ENCODE measurements around the gene AFF3. TPM values are rescaled to one million over a fixed set of nuclear protein-coding genes. Genes with fewer than 3 reads are reported as not detected.

Gene AFF3
- total and polyA plus RNA-seq, 10 of the 15 experiments (the other 5 are each of a cell fraction or from before 2014, with no cell fraction given) = 0.26 to 5.5 (median 3.0) TPM

DNA sequence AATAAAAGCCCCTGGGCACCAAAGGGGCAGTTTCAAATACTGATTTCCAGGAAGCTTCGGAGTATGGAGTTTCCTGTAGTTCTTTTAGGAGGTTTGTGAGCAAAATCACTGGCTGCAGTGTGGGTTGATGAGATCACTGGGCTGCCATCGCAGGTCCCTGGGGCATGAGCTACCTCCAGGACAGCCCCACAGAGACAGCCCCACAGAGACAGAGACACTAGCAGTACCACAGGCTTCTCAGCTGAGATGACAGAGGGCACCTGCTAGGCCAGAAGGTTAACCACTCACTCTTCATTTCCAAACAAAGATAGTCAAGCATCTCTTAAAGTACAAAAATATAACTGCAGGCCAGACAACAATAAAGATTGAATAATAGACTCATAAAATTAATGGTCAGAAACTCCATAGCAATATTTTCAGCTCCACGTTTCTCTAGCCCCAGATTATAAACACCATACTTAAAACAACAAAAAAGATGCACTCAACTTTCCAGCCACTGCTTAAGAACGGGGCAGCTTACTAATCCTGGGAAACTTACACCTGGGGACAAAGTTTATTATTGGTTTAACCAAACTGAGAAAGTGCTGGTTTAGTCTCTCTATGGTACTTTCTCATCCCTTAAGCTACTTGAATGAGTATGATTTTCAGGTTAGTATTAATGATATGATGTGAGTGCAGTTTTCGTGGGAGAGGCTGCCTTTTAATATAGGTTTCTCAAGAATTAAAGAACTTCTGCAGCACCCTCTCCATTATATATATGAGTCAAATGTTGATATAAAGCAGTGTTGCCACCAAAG is 11.6 kb downstream of the AFF3 start (continued):
- TF ChIP-seq RUNX3 (IDR thresholded peaks at IDR 0.05; ENCODE audit: low read length) = peak; percentile 68; the same call in 1 of the 2 replicates
- no peak for TF ChIP-seq WRNIP1 (IDR thresholded peaks at IDR 0.05; ENCODE audit: borderline replicate concordance, low read depth, low read length)
- TF ChIP-seq ZNF384 (IDR thresholded peaks at IDR 0.05; ENCODE audit: borderline replicate concordance, low read depth, low read length) = no peak

- no peak for FAIRE-seq
- CTCF ChIA-PET = no interaction called here
- H3K79me2 ChIP-seq (ENCODE audit: control insufficient read depth, insufficient read depth, low read length) = no peaks in the 10 kb centered on the region
- no peak for TF ChIP-seq PRDM15 (CRISPR knock-in tag; IDR thresholded peaks at IDR 0.05)
- no peak for TF ChIP-seq BHLHE40 (IDR thresholded peaks at IDR 0.05; ENCODE audit: borderline replicate concordance in 1 of 2, low read depth in 2 of 2, low read length in 1 of 2)
- TF ChIP-seq CREM (IDR thresholded peaks at IDR 0.05; ENCODE audit: low read depth) = no peak
- TF ChIP-seq SREBF2 (IDR thresholded peaks at IDR 0.05; ENCODE audit: low read length) = no peak
- no peak for TF ChIP-seq TBL1XR1 (IDR thresholded peaks at IDR 0.05; ENCODE audit: low read depth, low read length)
- TF ChIP-seq SIX5 (IDR thresholded peaks at IDR 0.05; ENCODE audit: low read depth, low read length, severe bottlenecking) = no peak
- no peak for TF ChIP-seq HDAC6 (IDR thresholded peaks at IDR 0.05; ENCODE audit: unreplicated experiment)
- no peak for TF ChIP-seq RAD51 (IDR thresholded peaks at IDR 0.05)
- no peak for TF ChIP-seq SPI1 (IDR thresholded peaks at IDR 0.05; ENCODE audit: borderline replicate concordance, insufficient read depth, low read depth, low read length)
- TF ChIP-seq ASH2L (IDR thresholded peaks at IDR 0.05; ENCODE audit: borderline replicate concordance, low read depth) = no peak
- TF ChIP-seq, protein P1, sequence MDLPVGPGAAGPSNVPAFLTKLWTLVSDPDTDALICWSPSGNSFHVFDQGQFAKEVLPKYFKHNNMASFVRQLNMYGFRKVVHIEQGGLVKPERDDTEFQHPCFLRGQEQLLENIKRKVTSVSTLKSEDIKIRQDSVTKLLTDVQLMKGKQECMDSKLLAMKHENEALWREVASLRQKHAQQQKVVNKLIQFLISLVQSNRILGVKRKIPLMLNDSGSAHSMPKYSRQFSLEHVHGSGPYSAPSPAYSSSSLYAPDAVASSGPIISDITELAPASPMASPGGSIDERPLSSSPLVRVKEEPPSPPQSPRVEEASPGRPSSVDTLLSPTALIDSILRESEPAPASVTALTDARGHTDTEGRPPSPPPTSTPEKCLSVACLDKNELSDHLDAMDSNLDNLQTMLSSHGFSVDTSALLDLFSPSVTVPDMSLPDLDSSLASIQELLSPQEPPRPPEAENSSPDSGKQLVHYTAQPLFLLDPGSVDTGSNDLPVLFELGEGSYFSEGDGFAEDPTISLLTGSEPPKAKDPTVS (IDR thresholded peaks at IDR 0.05; ENCODE audit: low read depth, low read length) = no peak
- TF ChIP-seq PAX5 (IDR thresholded peaks at IDR 0.05; ENCODE audit: borderline replicate concordance, low read depth, low read length) = no peak
- no peak for TF ChIP-seq CHD4 (IDR thresholded peaks at IDR 0.05)
- TF ChIP-seq MYB (IDR thresholded peaks at IDR 0.05; ENCODE audit: borderline replicate concordance, low read depth, low read length) = no peak
- TF ChIP-seq NR2F1 (conservative IDR thresholded peaks at IDR 0.05) = no peak
- no peak for TF ChIP-seq IKZF1 (conservative IDR thresholded peaks at IDR 0.05)
These were observed 15.4 kb downstream of the AFF3 start for GRCh38 chr2:100126897-100127401.

More at GRCh38 chr2:100126897-100127401, 15.4 kb downstream of the AFF3 start:
- H3K9me3 ChIP-seq (replicated peaks; ENCODE audit: control insufficient read depth, insufficient read depth, low read length) = no peaks in the 10 kb centered on the region; the same call in 2 of the 3 replicates
- H3K36me3 ChIP-seq (ENCODE audit: control insufficient read depth in 2 of 2, insufficient read depth in 2 of 2, low read length in 1 of 2) = no peaks in the 10 kb centered on the region
- ChIA-PET RAD21 (ENCODE audit: unreplicated experiment) (no interaction called here), SMC1A (ENCODE audit: uncharacterized antibody, unreplicated experiment) (no interaction called here), POLR2A (no interaction called here)
- intact Hi-C loops (cut with micrococcal nuclease; ENCODE audit: unreplicated experiment) (loop anchor here (2.0 kb wide), 1 partner anchor 20 kb away; no protein-coding TSS in a partner anchor), in situ Hi-C loops (cut with MboI) (no loop called here)
- no peak overlapping the region for H3K27ac ChIP-seq (ENCODE audit: control insufficient read depth, insufficient read depth)
- H3K27me3 ChIP-seq (replicated peaks in 1 of 2; ENCODE audit: control insufficient read depth in 2 of 2, insufficient read depth in 2 of 2, low read length in 1 of 2) = no peaks in the 10 kb centered on the region; a peak in 1 of 4 replicates
- H3K9ac ChIP-seq (ENCODE audit: control insufficient read depth, insufficient read depth, low read length) = no peak overlapping the region
- no peaks in the 10 kb centered on the region for H4K20me1 ChIP-seq (ENCODE audit: control insufficient read depth, insufficient read depth)
- no peak overlapping the region for H3K4me3 ChIP-seq
- no TSS peak for BruUV-seq (replicated peaks)
- no peak overlapping the region for H2AFZ ChIP-seq (ENCODE audit: control insufficient read depth, low read depth, low read length)
- DNase-seq (ENCODE audit: low read depth, low spot score) (no peak), ATAC-seq (no peak)
- H3K4me1 ChIP-seq (ENCODE audit: control insufficient read depth, insufficient read depth, low read length) = peaks cover 6% of the 10 kb centered on the region
- H3K4me2 ChIP-seq (ENCODE audit: control insufficient read depth, insufficient read depth) = no peak overlapping the region
- WGBS (ENCODE audit: insufficient coverage, insufficient replicate concordance, low lambda C conversion rate, missing lambda C conversion rate) = 76% methylated on average over 4 of the region's 4 CpGs

All from GM12878 (cell line).